ENCODE measurements around the gene SNX1.

DNA sequence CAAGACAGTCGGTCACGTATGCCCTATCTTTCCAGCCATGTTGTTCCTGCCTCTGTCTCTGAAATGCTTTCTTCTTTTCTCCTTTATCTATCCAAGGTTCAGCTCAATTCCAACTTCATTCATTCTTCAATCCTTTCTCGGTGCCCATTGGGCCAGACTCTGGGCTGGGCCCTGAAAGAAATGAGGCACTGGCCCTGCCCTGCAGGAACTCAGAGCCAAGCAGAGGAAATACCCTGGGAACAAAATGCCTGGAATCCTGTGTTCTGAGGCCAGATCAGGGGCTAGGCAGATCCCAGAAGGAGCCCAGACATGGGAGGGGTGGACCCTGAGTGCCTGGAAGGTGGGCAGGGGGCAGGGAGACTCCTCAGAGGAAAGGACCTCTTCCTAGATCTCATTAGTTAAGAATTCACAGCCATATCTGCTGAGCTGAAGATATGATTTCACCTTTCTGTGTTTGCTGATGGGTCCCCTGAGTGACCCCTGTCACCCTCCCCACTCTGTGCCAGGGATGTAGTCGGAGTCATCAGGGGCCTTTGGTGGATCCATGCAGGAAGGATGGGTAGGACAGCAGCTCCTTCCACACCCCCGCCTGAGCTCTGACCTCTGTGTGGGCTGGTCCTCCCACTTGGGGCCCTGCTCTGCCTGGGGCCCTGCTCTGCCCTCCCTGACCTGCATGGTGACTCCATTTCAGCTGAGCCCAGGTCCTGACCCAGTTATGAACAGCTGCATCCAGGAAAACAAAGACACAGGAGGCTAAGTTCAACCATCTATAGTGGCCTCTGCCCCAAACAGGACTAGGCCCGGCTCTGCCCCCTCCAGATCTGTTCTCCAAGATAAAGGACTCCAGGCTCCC is 44.1 kb upstream of the SNX1 start:
- TF ChIP-seq, protein P1, sequence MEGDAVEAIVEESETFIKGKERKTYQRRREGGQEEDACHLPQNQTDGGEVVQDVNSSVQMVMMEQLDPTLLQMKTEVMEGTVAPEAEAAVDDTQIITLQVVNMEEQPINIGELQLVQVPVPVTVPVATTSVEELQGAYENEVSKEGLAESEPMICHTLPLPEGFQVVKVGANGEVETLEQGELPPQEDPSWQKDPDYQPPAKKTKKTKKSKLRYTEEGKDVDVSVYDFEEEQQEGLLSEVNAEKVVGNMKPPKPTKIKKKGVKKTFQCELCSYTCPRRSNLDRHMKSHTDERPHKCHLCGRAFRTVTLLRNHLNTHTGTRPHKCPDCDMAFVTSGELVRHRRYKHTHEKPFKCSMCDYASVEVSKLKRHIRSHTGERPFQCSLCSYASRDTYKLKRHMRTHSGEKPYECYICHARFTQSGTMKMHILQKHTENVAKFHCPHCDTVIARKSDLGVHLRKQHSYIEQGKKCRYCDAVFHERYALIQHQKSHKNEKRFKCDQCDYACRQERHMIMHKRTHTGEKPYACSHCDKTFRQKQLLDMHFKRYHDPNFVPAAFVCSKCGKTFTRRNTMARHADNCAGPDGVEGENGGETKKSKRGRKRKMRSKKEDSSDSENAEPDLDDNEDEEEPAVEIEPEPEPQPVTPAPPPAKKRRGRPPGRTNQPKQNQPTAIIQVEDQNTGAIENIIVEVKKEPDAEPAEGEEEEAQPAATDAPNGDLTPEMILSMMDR (conservative IDR thresholded peaks at IDR 0.05; ENCODE audit: low read depth, low read length): no peak
- no peak for TF ChIP-seq EZH2 (IDR thresholded peaks at IDR 0.05; ENCODE audit: borderline replicate concordance, low read depth, low read length, poor library complexity, severe bottlenecking)

All from A673 (cell line).